ENCODE results near the gene CYP2D6.
"Not testable (repeated sequence)": the region's sequence is repeated elsewhere in the genome, so short reads cannot be mapped to it uniquely, and the experiment has no call there.

CYP2D6 gene

DNA sequence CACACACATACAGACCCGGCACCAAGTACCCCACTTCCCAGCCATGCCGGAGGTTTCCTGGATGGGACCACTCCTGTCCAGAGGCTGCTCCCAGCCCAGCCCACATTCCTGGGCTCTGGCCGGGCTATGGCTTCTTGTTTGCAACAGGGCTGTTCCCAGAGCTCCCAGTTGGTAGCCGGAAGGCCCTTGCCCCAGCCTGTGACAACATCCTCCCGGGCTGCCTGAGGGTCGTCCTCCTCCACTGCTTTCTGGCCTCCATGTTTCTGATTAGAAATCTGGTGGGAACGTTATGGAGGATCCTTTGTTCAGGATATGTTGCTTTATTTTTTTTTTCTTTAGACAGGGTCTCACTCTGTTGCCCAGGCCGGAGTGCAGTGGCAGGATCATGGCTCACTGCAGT, 952 bp upstream of the CYP2D6 start:
- DNase-seq = no peak

DNA sequence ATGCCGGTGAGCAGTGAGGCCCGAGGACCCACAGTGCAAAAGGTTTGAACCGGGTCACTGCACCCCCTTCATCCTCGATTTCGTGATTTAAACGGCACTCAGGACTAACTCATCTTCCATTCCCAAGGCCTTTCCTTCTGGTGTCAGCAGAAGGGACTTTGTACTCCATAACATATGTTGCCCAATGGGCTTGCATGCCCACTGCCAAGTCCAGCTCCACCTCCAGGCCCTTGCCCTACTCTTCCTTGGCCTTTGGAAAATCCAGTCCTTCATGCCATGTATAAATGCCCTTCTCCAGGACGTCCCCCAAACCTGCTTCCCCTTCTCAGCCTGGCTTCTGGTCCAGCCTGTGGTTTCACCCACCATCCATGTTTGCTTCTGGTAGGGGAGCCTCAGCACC, 428 bp downstream of the CYP2D6 start:
- DNase-seq = not testable (repeated sequence)

DNA sequence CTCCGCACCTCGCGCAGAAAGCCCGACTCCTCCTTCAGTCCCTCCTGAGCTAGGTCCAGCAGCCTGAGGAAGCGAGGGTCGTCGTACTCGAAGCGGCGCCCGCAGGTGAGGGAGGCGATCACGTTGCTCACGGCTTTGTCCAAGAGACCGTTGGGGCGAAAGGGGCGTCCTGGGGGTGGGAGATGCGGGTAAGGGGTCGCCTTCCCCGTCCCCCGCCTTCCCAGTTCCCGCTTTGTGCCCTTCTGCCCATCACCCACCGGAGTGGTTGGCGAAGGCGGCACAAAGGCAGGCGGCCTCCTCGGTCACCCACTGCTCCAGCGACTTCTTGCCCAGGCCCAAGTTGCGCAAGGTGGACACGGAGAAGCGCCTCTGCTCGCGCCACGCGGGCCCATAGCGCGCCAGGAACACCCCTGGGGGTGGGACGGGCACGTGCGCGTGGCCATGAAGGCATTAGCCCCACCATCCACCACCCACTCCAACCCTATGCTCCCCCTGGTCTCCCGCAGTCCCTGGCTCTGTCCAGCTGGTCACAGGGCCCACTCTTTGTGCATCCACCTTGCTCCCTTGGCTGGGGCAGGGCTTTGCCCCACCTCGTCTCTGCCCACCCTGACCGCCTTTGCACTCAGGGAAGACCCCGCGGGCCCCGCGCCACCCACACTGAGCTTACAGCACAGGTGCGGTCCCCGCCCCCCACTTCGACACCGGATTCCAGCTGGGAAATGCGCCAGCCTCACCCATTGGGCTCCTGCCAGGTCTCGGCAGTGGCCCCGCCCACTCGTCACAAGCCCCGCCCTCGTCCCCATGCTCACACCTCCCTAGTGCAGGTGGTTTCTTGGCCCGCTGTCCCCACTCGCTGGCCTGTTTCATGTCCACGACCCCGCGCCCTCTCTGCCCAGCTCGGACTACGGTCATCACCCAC, 1.6 kb downstream of the CYP2D6 start:
- DNase-seq = not testable (repeated sequence)

DNA sequence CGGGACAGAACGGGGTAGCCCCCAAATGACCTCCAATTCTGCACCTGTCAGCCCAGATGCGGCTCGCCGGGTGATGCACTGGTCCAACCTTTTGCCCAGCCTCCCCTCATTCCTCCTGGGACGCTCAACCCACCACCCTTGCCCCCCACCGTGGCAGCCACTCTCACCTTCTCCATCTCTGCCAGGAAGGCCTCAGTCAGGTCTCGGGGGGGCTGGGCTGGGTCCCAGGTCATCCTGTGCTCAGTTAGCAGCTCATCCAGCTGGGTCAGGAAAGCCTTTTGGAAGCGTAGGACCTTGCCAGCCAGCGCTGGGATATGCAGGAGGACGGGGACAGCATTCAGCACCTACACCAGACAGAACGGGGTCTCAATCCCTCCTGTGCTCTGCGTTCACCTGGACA, 2.6 kb downstream of the CYP2D6 start:
- not testable (repeated sequence) for DNase-seq

DNA sequence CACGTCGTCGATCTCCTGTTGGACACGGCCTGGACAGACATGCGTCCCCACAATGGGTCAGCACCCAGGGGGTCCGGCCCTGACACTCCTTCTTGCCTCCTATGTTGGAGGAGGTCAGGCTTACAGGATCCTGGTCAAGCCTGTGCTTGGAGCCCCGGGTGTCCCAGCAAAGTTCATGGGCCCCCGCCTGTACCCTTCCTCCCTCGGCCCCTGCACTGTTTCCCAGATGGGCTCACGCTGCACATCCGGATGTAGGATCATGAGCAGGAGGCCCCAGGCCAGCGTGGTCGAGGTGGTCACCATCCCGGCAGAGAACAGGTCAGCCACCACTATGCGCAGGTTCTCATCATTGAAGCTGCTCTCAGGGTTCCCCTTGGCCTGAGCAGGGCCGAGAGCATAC, 3.0 kb downstream of the CYP2D6 start:
- no peak for DNase-seq

DNA sequence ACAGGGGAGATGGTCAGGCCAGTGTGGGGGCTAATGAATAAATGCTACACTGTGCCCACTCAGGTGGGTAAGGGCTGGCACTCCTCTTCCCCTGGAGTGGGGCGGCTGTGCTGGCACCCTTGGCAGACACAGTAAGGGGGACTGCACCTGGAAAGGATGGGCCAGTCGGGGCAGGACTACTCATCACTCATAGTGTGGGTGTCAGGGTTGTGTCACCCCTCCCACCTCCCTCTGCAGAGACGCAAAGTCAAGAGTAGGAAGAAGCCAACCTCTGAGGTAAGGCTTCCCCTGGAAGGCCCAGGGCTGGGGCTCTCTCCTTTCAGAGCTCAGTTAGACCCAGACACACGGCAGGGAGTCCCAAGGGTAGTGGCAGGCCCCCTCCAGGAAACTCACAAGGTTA, 7.1 kb downstream of the CYP2D6 start:
- not testable (repeated sequence) for DNase-seq

DNA sequence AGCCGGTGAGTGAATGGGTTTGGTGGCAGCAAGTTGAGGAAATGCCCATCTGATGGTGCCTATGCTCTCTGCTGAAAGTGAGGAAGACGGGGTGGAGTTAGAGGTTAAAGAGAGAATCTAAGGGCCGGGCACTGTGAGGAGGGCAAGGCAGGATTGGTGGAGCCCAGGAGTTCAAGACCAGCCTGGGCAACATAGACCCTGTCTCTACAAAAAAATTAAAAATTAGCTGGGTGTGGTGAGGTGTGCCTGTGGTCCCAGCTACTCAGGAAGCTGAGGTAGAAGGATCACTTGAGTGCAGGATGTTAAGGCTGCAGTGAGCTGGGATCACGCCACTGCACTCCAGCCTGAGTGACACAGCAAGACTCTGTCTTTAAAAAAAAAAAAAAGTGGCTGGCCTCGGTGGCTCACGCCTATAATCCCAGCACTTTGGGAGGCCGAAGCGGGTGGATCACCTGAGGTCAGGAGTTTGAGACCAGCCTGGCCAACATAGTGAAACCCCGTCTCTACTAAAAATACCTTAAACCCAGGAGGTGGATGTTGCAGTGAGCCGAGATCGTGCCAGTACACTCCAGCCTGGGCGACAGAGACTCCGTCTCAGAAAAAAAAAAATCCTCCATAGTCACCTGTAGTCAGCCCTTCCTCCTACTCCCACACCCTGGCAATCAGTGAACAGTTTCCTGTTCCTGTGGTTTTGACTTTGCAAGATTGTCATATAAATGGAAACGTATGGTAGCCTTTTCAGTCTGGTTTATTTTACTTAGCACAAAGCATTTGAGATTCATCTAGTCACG, 10.2 kb downstream of the CYP2D6 start:
- not testable (repeated sequence) for DNase-seq

DNA sequence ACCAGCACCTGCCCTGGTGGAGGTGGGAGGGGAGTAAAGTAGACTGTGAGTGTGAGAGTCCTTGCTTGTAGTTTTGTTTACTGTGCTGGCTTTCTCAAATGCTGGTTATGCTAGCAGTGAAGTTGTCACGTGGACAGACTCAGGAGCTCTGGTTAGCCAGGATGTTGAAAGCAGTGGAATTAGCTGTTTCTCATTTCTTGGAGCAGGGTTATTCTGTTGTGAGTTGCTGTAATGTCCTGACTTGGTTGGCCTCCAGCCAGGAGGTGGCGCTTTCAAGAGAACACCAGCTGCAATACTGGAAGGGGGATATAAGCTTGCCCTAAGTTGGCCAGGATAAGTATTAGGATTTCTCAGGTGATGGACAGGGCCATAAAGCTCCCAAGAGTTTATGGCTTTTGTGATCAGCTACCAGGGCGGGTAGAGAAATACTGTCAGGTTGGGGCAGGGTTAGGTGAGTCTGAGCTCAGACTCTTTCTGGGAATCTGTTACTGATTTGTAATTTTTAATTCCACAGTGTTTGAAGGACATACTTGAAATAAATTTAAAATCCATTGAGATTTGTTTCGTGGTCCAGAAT, 13.7 kb downstream of the CYP2D6 start:
- no peak for DNase-seq

DNA sequence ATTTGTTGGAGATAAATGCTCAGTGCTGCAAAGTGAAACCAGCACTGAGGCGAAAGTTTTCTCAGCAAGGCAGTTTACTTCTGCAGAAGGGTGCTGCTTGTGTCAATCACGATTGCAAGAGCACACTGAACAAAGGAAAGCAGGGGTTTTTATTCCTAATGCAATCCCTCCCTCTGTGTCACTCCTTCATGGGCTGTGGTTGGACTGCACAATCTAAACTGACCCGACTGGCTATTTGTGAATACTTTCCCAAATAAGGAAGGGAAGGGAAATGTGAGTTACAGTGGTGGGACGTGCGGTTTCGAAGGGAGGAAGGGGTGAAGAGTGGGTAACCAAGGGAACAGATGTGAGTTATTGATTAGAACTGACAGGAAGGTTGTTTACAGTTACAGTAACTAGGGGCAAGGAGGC, 15.2 kb downstream of the CYP2D6 start:
- DNase-seq = not testable (repeated sequence)

DNA sequence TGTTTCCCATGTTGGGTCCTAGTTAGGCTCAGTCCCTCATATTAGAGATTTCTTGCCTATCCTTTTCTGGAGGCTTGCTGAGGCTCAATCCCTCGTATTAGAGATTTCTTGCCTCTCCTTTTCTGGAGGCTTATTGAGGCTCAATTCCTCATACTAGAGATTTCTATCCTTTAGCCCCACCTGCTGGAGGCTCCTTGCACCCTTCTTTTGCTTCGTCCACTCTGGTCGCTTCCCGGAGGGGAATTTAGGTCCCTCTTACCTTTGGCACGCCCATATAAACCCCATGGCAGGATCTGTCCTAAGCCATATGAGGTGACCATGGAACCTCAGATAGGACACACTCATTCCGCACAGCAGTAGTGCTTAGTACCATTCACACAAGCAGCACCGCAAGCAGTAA, 15.9 kb downstream of the CYP2D6 start:
- no peak for DNase-seq

DNA sequence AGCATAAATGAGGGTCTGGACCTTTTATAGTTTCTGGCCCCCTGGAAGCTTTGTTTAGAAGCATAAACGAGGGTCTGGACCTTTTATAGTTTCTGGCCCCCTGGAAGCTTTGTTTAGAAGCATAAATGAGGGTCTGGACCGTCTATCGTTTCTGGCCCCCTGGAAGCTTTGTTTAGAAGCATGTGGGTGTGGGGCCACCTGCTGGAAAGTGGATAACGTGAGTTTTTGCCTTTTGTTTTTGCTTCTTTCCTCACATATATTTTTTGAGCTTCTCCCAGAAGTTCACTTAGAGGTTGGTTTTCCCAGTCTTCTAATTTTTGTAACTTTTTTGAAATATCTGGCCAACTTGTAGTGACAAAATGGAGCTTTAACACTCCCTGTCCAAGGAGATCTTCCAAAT, 17.8 kb downstream of the CYP2D6 start:
- DNase-seq = not testable (repeated sequence)

DNA sequence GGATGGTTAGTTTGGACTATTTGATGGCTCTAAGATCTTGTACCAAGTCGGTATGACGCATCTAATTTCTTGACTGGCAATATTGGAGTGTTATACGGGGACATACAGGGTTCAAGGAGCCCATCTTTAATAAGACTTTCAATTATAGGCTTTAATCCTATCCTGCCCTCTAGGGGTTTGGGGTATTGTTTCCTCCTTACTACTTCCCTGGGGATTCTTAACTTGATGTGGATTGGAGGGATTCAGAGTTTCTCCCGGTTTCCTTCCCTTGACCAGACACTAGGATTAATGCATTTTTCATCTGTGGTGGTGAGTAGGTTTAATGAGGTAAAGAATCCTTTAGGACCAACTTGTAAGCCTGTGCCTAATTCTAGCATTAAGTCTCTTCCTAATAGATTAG, 18.8 kb downstream of the CYP2D6 start:
- no peak for DNase-seq

DNA sequence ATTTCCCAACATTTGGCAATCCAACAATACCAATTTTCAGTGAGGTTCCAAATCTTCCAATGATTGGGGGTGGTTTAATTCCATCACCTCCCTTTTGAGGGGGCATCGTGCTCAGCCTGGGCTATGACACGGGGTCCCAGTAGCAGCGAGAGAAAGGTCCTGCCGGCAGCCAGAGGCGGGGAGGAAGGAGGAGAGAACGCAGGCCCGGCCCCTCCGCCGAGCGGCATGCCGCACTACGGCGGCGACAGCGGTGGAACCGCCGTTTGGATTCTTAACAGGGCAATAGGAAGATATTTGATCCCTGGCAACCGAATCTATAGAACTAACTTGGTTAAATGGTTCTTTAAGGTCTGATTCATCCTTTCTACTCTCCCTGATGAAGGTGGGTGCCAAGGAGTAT, 21.8 kb downstream of the CYP2D6 start:
- DNase-seq = no peak

DNA sequence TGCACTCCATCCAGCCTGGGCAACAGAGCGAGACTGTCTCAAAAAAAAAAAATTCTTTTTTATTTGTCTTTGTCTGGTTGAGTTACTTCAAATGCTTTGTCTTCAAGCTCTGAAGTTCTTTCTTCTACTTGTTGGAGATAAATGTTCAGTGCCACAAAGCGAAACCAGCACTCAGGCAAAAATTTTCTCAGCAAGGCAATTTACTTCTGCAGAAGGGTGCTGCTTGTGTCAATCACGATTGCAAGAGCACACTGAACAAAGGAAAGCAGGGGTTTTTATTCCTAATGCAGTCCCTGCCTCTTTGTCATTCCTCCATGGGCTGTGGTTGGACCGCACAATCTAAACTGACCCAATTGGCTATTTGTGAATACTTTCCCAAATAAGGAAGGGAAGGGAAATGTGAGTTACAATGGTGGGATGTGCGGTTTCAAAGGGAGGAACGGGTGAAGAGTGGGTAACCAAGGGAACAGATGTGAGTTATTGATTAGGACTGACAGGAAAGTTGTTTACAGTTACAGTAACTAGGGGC, 26.2 kb downstream of the CYP2D6 start:
- DNase-seq = not testable (repeated sequence)

DNA sequence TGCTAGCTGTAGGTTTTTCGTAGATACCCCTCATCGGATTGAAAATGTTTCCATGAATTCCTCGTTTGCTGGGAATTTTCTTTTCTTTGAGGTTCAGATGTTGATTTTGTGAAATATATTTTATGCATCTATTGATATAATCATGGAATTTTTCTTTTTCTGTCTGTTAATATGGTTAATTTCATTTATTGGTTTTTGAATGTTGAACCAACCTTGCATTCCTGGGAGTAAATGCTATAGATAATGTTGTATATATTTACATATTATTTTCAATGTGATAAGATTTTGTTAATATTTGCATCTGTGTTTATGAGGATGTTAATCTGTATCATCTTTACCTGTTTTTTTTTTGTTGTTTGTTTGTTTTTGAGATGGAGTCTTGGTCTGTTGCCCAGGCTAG, 29.4 kb downstream of the CYP2D6 start:
- no peak for DNase-seq

DNA sequence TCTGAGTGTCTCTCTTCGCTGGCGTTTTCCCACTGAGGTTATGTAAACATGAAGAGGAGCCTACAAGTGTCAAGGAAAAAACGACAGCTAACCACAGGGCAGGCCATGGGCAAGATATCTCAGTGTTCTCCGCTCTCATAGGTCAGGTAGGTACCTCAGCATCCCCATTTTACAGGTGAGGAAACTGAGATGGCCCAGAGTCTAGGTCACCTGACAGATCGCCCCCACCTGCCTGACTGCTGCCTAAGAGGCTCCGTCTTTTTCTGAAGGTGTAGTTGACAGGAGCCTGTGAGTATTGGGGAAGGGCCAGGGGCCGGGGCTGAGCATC, 39.2 kb downstream of the CYP2D6 start:
- no peak for DNase-seq

DNA sequence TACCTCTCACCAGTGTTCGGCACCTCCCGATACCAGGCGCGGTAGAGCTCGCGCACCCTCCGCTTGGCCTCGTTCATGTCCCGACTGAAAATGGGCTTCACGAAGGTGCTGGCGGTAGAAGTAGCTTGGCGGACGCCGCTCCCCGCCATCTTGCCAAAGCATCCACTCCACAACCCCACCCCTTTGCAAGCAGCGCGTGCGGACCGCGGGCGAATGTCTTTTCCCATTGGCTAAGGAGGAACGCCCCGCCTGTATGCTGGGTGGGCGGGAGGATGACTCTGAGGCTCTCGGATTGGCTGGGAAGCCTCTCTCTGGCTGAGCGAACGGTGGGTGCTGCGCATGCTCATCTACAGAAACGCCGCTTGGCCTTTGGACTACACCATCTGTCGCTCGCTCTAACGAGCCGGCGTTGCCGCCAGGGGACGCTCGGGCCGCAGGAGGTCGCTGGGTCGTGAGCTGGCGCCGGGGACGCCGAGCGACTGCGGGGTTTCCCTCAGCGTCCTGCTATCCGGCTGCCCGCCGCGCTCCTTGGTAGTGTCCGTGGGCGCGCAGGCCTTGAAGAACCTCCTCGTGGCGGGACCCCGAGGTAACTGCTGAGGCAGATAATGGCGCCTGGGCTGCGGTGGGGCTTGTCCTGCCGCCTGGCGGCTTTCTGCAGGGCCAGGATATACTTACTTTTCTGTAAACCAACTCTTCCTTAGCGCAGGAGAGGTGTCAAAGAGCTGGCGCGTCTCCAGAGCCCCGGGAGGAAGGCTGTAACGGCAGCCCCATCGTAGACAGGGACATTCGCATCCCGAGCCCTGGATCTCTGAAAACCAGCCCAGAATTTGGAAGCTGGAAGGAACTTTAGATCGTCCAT, 39.8 kb downstream of the CYP2D6 start, which contains the start of gene NDUFA6:
NDUFA6 (minus strand) TSS at position 177 of the 859 bp plus-strand sequence; CDS start at position 149, 28 bp downstream.
- peak; percentile 94 for DNase-seq

DNA sequence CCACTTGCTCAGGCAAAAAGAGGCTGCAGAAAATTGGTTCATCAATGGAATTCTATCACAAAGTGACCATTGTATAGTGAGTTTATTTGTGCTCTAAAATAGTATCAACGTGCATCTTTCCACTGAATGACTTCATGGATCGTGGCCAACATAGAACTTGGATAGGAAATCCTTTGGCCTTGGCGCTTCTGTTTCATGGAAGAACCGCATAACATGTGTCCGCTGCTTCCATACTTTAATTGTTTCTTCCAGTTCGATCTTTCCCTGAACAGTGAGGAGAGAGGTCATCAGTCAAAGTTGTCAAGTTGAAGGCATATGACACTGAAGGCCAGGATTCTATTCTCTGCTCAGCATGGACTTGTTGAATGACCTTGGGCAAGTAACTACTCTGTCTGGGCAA, 44.6 kb downstream of the CYP2D6 start:
- DNase-seq = no peak

DNA sequence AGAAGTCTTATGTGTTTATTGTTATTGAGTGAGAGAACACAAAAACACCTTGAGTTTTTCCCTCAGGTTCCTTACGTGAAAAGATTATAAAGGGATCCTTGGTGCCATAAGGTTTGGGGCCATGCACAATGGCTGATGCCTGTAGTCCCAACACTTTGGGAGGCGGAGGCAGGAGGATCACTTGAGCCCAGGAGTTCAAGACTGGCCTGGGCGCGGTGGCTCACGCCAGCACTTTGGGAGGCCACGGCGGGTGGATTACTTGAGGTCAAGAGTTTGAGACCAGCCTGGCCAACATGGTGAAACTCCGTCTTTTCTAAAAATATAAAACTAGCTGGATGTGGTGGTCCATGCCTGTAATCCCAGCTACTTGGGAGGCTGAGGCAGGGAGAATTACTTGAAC, 45.7 kb downstream of the CYP2D6 start:
- no peak for DNase-seq

DNA sequence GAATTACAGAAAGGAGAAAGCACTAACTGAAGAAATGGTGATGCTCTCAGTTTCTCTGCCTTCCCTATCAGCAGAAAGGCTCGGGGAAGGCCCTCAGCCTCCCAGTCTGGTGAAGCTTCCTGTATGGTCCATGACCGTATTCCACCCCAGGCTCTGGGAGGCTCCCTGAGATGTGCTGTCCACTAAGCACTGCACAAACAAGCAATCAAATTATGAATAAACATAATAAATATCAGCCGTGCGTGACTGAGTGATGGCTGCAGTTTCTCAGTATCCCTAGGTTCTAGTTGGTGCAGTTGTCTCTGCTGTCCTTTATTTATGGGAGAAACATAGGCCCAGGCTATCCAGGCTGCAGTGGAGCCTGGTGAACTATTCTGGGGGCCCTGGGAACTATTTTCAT, 47.5 kb downstream of the CYP2D6 start:
- no peak for DNase-seq

DNA sequence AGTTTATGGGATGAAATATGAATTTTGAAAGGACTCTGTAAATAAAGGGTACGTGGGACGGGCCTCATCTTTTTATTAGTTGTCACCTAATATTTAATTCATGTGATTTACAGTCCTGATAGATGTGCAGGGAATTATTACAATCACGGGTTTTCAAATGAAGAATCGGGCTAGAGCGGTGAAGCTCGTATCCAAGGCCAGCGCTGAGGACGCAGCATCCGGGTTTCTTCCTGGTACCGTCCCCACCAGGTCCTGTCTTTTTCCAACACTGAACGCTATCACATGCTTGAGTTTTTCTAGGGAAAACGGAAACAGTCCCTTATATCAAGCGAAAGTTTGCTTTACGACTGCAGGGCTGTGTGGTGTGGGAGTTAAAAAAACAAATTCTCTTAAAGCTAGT, 50.3 kb downstream of the CYP2D6 start:
- DNase-seq = no peak

Data from NCI-H1436 treated with DMSO at 0.1 percent for 48 hours (cell line).